OCI-LY7 (cell line): ENCODE results near the gene CCDC186.

Source experiments
- CTCF ChIP-seq: fragments of 200-600 bp; sonication (generic); conservative IDR thresholded peaks from 2 replicates; pipeline ENCODE4 v1.5.1; 2014; ENCODE audit warnings: mild to moderate bottlenecking, antibody characterized with exemption, low read length, moderate library complexity, mixed read lengths
- EZH2phosphoT487 ChIP-seq: fragments of 200-600 bp; sonication (generic); IDR thresholded peaks from 2 replicates; pipeline ENCODE4 v1.6.1; 2018; ENCODE audit warnings: low read depth, borderline replicate concordance, mild to moderate bottlenecking, mixed run types, antibody characterized with exemption, low read length, moderate library complexity, mixed read lengths

DNA sequence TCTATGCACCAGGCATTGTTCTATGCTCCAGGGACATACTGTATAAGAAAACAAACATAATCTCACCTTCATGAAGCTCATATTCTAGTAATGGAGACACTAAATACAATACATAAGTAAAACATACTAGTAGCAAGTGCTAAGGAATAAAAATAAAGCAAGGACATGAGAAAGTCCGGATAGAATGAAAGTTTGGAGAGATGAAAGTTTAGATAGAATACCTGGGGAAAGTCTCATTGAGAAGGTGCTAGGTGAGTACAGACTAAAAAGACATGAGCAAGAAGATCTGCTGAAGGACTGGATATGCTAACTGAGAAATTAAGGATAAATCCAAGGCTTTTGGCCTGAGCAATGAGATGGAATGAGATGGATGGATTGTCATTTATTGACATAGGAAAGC is 34.0 kb downstream of the CCDC186 start:
- no peak for TF ChIP-seq CTCF
- TF ChIP-seq EZH2phosphoT487, result no peak
